A549 (cell line): ENCODE results near the gene HMGCLL1.

Source experiments
- BHLHE40 ChIP-seq: IDR thresholded peaks from 2 replicates; pipeline ENCODE4 v1.6.1; 2012; ENCODE audit warnings: low read depth, low read length, inconsistent platforms
- CTCF ChIP-seq: fragments of >200 bp; sonication (Bioruptor Twin); formaldehyde crosslinking; IDR thresholded peaks from 3 replicates; pipeline ENCODE4 v1.5.1; 2016
- ELK1 ChIP-seq: fragments of 150-350 bp; IDR thresholded peaks from 2 replicates; pipeline ENCODE4 v1.6.1; 2014; ENCODE audit warnings: low read depth, mild to moderate bottlenecking, low read length
- EP300 ChIP-seq, 2 experiments: fragments of >200 bp; sonication (Bioruptor Twin); formaldehyde crosslinking; IDR thresholded peaks; 2 replicates in 1 of 2; 3 replicates in 1 of 2; pipeline ENCODE4 v1.6.1; 2016 to 2017
- GATA3 ChIP-seq: IDR thresholded peaks from 2 replicates; pipeline ENCODE4 v1.6.1; 2012; ENCODE audit warnings: borderline replicate concordance
- RAD21 ChIP-seq, 2 experiments: fragments of >200 bp in 1 of 2; sonication (Bioruptor Twin) in 1 of 2; formaldehyde crosslinking in 1 of 2; IDR thresholded peaks in 1 of 2; conservative IDR thresholded peaks in 1 of 2; 2 replicates in 1 of 2; 3 replicates in 1 of 2; pipeline ENCODE4 v1.6.1; 2012 to 2018; ENCODE audit warnings: inconsistent platforms in 1 of 2
- RNF2 ChIP-seq: fragments of 200-600 bp; sonication (generic); IDR thresholded peaks from 2 replicates; pipeline ENCODE4 v1.6.1; 2016; ENCODE audit warnings: low read depth, mild to moderate bottlenecking, antibody characterized with exemption, moderate library complexity, borderline replicate concordance
- TF ChIP-seq, protein P1 (sequence below): IDR thresholded peaks from 2 replicates; pipeline ENCODE4 v1.6.1; 2012

DNA sequence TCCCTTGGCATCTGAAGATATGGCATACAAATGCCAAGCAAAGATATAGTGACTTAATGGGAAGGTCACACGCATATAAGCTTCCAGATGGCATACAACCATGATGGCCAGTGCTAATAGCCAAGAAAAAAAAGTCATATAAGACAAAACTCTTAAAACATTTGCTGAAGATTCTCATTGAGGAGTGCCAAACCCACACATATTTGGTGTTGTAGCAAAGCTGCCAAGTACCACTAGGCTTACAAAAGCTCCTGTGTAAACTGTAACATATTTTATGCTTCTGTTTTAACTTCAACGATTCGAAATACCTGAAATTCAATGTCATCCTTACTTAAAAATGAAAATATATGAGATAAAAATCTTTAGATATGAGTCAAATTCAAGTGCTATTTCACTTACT, 123.0 kb downstream of the HMGCLL1 start:
- no peak for TF ChIP-seq CTCF
- no peak for TF ChIP-seq EP300 (IDR thresholded peaks at IDR 0.05)
- no peak for TF ChIP-seq RAD21 (conservative IDR thresholded peaks at IDR 0.05 in 1 of 2, IDR thresholded peaks at IDR 0.05 in 1 of 2)
- no peak for TF ChIP-seq RNF2
- TF ChIP-seq BHLHE40: no peak
- TF ChIP-seq ELK1: no peak
- TF ChIP-seq, protein P1, sequence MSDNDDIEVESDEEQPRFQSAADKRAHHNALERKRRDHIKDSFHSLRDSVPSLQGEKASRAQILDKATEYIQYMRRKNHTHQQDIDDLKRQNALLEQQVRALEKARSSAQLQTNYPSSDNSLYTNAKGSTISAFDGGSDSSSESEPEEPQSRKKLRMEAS: no peak
- no peak for TF ChIP-seq GATA3
